Vagina (tissue), 2 donors: ENCODE data around the gene PGR. TPM values are rescaled to one million over a fixed set of nuclear protein-coding genes. Genes with fewer than 3 reads are reported as not detected.

Source experiments
- DNase-seq, 2 donors: peaks; one replicate each; pipeline ENCODE4 v3.0.0-alpha.2; 2017; ENCODE audit errors: extremely low spot score in 2 of 2
- H3K27ac ChIP-seq: fragments of 200-600 bp; sonication (generic); one replicate; pipeline ENCODE4 v1.5.1; 2019
- H3K27me3 ChIP-seq: fragments of 200-600 bp; sonication (generic); one replicate; pipeline ENCODE4 v1.5.1; 2019
- H3K36me3 ChIP-seq, 2 donors: fragments of 200-600 bp; sonication (generic); one replicate each; pipeline ENCODE4 v1.5.1; 2017 to 2019
- H3K4me1 ChIP-seq: fragments of 200-600 bp; sonication (generic); one replicate; pipeline ENCODE4 v1.5.1; 2019
- H3K4me3 ChIP-seq, 2 donors: fragments of 200-600 bp; sonication (generic); 1 replicate in 1 of 2; 2 replicates in 1 of 2; pipeline ENCODE4 v1.5.1; 2016 to 2019
- H3K9me3 ChIP-seq: fragments of 200-600 bp; sonication (generic); one replicate; pipeline ENCODE4 v1.5.1; 2019
- POLR2A ChIP-seq, 2 donors: fragments of 450-650 bp; IDR thresholded peaks; one replicate each; pipeline ENCODE4 v1.6.1; 2017; ENCODE audit warnings: antibody characterized with exemption in 2 of 2, mild to moderate bottlenecking in 2 of 2, moderate library complexity in 2 of 2
- POLR2AphosphoS5 ChIP-seq, 2 donors: sonication (generic); formaldehyde crosslinking; IDR thresholded peaks; one replicate each; pipeline ENCODE4 v1.9.0; 2017; ENCODE audit warnings: antibody characterized with exemption in 2 of 2, mild to moderate bottlenecking in 2 of 2, low read depth in 1 of 2; ENCODE audit not compliant: insufficient read depth in 1 of 2
- intact Hi-C: fragments of 100-400 bp; cut with DNase I; formaldehyde crosslinking; loops from one replicate; pipeline ENCODE4 v1.15.1; 2023
- total RNA-seq: library from RNA; depleted of rRNA; stranded (reverse); fragments of >200 nt; gene quantifications from one replicate; pipeline ENCODE4 v1.2.3, GENCODE V29; 2016
- TF ChIP-seq, protein P1 (sequence below), 3 experiments: fragments of 450-650 bp in 2 of 3; fragments of 200-600 bp in 1 of 3; sonication (generic) in 1 of 3; IDR thresholded peaks; one replicate each; pipeline ENCODE4 v1.5.1; 2017 to 2019; ENCODE audit warnings: antibody characterized with exemption in 3 of 3, mild to moderate bottlenecking in 2 of 3, moderate library complexity in 2 of 3

Gene PGR
- total RNA-seq, 1 donor from 2014 or later = 34.4 TPM

GRCh38 chr11:101035872-101036271 lies 93.7 kb downstream of the PGR start:
- no peak for TF ChIP-seq POLR2A (IDR thresholded peaks at IDR 0.05)
- no peak for TF ChIP-seq POLR2AphosphoS5 (IDR thresholded peaks at IDR 0.05; ENCODE audit: insufficient read depth in 1 of 2, low read depth in 1 of 2)
- TF ChIP-seq, protein P1, sequence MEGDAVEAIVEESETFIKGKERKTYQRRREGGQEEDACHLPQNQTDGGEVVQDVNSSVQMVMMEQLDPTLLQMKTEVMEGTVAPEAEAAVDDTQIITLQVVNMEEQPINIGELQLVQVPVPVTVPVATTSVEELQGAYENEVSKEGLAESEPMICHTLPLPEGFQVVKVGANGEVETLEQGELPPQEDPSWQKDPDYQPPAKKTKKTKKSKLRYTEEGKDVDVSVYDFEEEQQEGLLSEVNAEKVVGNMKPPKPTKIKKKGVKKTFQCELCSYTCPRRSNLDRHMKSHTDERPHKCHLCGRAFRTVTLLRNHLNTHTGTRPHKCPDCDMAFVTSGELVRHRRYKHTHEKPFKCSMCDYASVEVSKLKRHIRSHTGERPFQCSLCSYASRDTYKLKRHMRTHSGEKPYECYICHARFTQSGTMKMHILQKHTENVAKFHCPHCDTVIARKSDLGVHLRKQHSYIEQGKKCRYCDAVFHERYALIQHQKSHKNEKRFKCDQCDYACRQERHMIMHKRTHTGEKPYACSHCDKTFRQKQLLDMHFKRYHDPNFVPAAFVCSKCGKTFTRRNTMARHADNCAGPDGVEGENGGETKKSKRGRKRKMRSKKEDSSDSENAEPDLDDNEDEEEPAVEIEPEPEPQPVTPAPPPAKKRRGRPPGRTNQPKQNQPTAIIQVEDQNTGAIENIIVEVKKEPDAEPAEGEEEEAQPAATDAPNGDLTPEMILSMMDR (IDR thresholded peaks at IDR 0.05) = no peak
- no peak overlapping the region for H3K4me3 ChIP-seq

GRCh38 chr11:101034076-101034475 lies 95.5 kb downstream of the PGR start:
- H3K4me3 ChIP-seq = no peak overlapping the region
- DNase-seq = no peak
- peaks cover 31% of the 10 kb centered on the region for H3K4me1 ChIP-seq
- peak overlapping the region; percentile 48 for H3K27ac ChIP-seq
- no peaks in the 10 kb centered on the region for H3K27me3 ChIP-seq
- no peaks in the 10 kb centered on the region for H3K36me3 ChIP-seq
- TF ChIP-seq POLR2AphosphoS5 (IDR thresholded peaks at IDR 0.05; ENCODE audit: insufficient read depth in 1 of 2, low read depth in 1 of 2) = peak in 1 of 2 donors; percentile 47
- TF ChIP-seq POLR2A (IDR thresholded peaks at IDR 0.05) = no peak
- intact Hi-C loops = no loop called here
- H3K9me3 ChIP-seq = no peaks in the 10 kb centered on the region

More at GRCh38 chr11:101035872-101036271, 93.7 kb downstream of the PGR start:
- peak overlapping the region; percentile 21 for H3K27ac ChIP-seq
- no peaks in the 10 kb centered on the region for H3K9me3 ChIP-seq
- H3K27me3 ChIP-seq = no peaks in the 10 kb centered on the region
- DNase-seq = no peak
- peaks cover 31% of the 10 kb centered on the region for H3K4me1 ChIP-seq
- no peaks in the 10 kb centered on the region for H3K36me3 ChIP-seq
- intact Hi-C loops = no loop called here

- intact Hi-C loops = no loop called here
- Histone ChIP-seq H3K4me1 (peaks cover 31% of the 10 kb centered on the region), H3K4me3 (no peak overlapping the region), H3K9me3 (no peaks in the 10 kb centered on the region), H3K27me3 (no peaks in the 10 kb centered on the region), H3K36me3 (no peaks in the 10 kb centered on the region), H3K27ac (peak overlapping the region; percentile 48)
- no peak for TF ChIP-seq POLR2AphosphoS5 (IDR thresholded peaks at IDR 0.05; ENCODE audit: insufficient read depth in 1 of 2, low read depth in 1 of 2)
- no peak for TF ChIP-seq POLR2A (IDR thresholded peaks at IDR 0.05)
- TF ChIP-seq, protein P1 (IDR thresholded peaks at IDR 0.05) = no peak
- no peak for DNase-seq
These were observed 96.6 kb downstream of the PGR start for GRCh38 chr11:101032991-101033390.

DNA sequence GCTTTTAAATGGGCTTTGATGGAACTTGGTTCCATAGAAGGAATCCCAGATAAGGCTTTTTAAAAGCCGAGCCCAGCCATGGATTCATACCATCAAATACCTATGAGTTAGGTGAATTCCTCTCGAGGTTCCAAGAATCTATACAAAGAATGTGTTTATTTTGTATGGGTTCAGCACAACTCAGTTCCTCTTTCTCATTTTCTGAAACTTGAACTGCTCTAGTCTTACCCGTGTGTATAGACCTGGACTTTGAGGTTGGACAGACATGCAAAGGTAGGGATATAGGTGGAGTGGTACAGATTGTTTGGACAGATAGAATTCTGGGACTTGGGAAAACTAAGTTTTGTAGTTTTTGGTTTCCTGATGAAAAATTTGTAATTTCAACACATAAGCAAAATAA lies 97.9 kb downstream of the PGR start:
- DNase-seq = no peak
- no peaks in the 10 kb centered on the region for H3K9me3 ChIP-seq
- peaks cover 30% of the 10 kb centered on the region for H3K4me1 ChIP-seq
- TF ChIP-seq POLR2A (IDR thresholded peaks at IDR 0.05) (no peak), POLR2AphosphoS5 (IDR thresholded peaks at IDR 0.05; ENCODE audit: insufficient read depth in 1 of 2, low read depth in 1 of 2) (no peak)
- TF ChIP-seq, protein P1 (IDR thresholded peaks at IDR 0.05) = no peak
- peak overlapping the region; percentile 9 for H3K27ac ChIP-seq
- H3K4me3 ChIP-seq = no peak overlapping the region
- no peaks in the 10 kb centered on the region for H3K27me3 ChIP-seq
- H3K36me3 ChIP-seq = no peaks in the 10 kb centered on the region
- intact Hi-C loops = no loop called here

GRCh38 chr11:101030692-101031091 lies 98.9 kb downstream of the PGR start:
- intact Hi-C loops = no loop called here
- Histone ChIP-seq H3K4me1 (peaks cover 20% of the 10 kb centered on the region), H3K27ac (peak overlapping the region; percentile 12), H3K27me3 (no peaks in the 10 kb centered on the region), H3K9me3 (no peaks in the 10 kb centered on the region), H3K4me3 (no peak overlapping the region), H3K36me3 (no peaks in the 10 kb centered on the region)
- TF ChIP-seq, protein P1 (IDR thresholded peaks at IDR 0.05) = no peak
- TF ChIP-seq POLR2AphosphoS5 (IDR thresholded peaks at IDR 0.05; ENCODE audit: insufficient read depth in 1 of 2, low read depth in 1 of 2) (no peak), POLR2A (IDR thresholded peaks at IDR 0.05) (no peak)
- DNase-seq = no peak
